Epithelial cell of alveolus of lung (primary cell): ENCODE results near the gene TFF1. TPM values are rescaled to one million over a fixed set of nuclear protein-coding genes. Genes with fewer than 3 reads are reported as not detected.

Source experiments
- total RNA-seq: library from RNA; depleted of rRNA; stranded (reverse); fragments of >200 nt; gene quantifications from 2 replicates; pipeline ENCODE4 v1.2.1, GENCODE V29; 2015

Gene TFF1
- total RNA-seq: not detected in 2 replicates

DNA sequence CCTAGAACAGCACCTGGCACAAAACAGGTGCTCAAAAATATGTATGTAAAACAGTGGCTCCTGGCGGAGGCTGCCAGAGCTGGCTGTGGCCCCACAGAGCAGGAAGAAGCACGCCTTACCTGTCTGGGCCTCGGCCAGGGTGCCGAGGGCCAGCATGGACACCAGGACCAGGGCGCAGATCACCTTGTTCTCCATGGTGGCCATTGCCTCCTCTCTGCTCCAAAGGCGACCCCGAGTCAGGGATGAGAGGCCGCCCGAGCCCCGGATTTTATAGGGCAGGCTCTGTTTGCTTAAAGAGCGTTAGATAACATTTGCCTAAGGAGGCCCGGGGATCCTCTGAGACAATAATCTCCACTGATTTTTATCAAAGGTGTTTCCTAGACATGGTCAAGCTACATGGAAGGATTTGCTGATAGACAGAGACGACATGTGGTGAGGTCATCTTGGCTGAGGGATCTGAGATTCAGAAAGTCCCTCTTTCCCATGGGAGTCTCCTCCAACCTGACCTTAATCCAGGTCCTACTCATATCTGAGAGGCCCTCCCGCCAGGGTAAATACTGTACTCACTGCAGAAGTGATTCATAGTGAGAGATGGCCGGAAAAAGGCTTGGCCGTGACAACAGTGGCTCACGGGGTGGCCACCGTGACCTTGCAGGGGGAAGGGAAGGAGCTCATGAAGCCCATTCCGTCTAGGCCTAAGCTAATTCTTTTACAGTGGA lies at the start of gene TFF1:
Gene TFF1 (minus strand): TSS at position 244 of the 719 bp plus-strand sequence. CDS start 40 bp downstream, at position 204.

GRCh38 chr21:42403611-42404231 lies 37.4 kb upstream of the TFF1 start, which contains the start of gene UBASH3A:
TSS of gene UBASH3A (plus strand) at chr21:42403902. CDS start at chr21:42403946, 44 bp downstream.

GRCh38 chr21:42395905-42396651 lies 29.7 kb upstream of the TFF1 start, which contains the start of gene TMPRSS3:
TSS of gene TMPRSS3 (minus strand) at chr21:42396052. CDS start at chr21:42395417, 635 bp downstream.

GRCh38 chr21:42350927-42351426 lies 15.4 kb downstream of the TFF1 start, which contains the start of gene TFF2:
TSS of gene TFF2 (minus strand) at chr21:42350994. CDS start at chr21:42350957, 37 bp downstream.

GRCh38 chr21:42315296-42315891 lies 50.9 kb downstream of the TFF1 start, which contains the start of gene TFF3:
TSS of gene TFF3 (minus strand) at chr21:42315409. CDS start at chr21:42315374, 35 bp downstream.

Other genes with a start within 250 kb of the TFF1 start
- 3.7 and 4.2 TPM in 2 replicates for gene ABCG1, start 147.4 kb downstream of the TFF1 start, total RNA-seq
- gene TFF3, start 51.1 kb downstream of the TFF1 start, total RNA-seq: 0.52 TPM in 1 of 2 replicates, not detected in the other
- gene TFF2, start 15.5 kb downstream of the TFF1 start, total RNA-seq: not detected in 2 replicates
- not detected in 2 replicates for gene TMPRSS3, start 29.5 kb upstream of the TFF1 start, total RNA-seq
- gene UBASH3A, start 37.4 kb upstream of the TFF1 start, total RNA-seq: not detected in 2 replicates
- not detected in 2 replicates for gene RSPH1, start 129.7 kb upstream of the TFF1 start, total RNA-seq
- gene SLC37A1, start 147.3 kb upstream of the TFF1 start, total RNA-seq: 2.0 and 4.0 TPM in 2 replicates